ENCODE data around the gene FOSL2.

The FOSL2 gene

DNA sequence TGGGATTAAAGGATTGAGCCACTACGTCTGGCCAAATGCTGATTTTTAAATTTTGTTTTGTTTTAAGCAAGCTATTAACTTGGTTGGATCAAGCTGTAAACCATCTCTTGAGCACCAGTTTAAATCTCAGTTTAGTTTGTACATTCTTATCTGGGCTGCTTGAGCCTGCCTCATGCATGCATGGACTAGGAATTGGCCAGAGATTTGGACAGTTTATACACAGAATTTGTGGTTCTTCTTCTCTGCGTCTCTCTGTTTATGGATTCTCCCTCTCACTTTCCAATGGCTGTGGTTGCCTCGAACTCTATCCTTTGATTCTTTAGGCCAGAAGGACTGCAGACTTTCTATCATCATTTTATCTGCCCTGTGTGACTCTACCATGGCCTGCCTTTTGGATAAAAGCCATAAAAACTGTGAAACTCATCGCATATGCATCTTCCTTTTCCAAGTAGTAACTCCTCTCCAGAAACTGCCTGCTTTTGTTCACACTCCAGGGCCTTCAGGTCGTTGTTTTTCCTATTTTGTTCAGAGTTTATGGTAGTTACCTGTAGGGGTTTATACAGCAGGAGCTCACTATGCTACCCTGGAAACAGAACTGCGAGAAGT lies 70.7 kb downstream of the FOSL2 start:
- TF ChIP-seq, protein P1, sequence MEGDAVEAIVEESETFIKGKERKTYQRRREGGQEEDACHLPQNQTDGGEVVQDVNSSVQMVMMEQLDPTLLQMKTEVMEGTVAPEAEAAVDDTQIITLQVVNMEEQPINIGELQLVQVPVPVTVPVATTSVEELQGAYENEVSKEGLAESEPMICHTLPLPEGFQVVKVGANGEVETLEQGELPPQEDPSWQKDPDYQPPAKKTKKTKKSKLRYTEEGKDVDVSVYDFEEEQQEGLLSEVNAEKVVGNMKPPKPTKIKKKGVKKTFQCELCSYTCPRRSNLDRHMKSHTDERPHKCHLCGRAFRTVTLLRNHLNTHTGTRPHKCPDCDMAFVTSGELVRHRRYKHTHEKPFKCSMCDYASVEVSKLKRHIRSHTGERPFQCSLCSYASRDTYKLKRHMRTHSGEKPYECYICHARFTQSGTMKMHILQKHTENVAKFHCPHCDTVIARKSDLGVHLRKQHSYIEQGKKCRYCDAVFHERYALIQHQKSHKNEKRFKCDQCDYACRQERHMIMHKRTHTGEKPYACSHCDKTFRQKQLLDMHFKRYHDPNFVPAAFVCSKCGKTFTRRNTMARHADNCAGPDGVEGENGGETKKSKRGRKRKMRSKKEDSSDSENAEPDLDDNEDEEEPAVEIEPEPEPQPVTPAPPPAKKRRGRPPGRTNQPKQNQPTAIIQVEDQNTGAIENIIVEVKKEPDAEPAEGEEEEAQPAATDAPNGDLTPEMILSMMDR (IDR thresholded peaks at IDR 0.05; ENCODE audit: insufficient read depth, low read depth, low read length, missing control alignments): no peak
- no peak for DNase-seq (ENCODE audit: low read depth)
- H3K4me3 ChIP-seq (ENCODE audit: low read length): no peak overlapping the region

DNA sequence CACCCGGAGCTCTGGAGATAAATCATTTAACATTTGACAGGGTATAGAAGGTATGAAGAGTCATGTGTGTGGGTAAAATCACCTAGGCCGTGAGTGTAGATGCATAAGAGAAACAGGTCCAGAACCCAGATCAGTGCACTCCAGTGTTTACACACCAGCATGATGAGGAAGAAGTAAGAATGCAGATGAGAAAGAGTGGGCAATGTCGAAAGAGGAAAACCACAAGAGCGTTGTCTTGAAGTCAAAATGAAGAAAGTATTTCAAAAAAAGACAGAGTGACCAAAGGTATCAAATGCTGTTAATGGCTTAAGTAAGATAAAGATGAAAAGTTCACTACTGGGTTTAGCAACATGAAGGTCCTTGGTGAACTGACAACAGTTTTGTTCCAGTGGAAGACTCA lies 71.2 kb downstream of the FOSL2 start:
- DNase-seq (ENCODE audit: low read depth): no peak
- H3K4me3 ChIP-seq (ENCODE audit: low read length): no peak overlapping the region
- TF ChIP-seq, protein P1 (IDR thresholded peaks at IDR 0.05; ENCODE audit: insufficient read depth, low read depth, low read length, missing control alignments): no peak

DNA sequence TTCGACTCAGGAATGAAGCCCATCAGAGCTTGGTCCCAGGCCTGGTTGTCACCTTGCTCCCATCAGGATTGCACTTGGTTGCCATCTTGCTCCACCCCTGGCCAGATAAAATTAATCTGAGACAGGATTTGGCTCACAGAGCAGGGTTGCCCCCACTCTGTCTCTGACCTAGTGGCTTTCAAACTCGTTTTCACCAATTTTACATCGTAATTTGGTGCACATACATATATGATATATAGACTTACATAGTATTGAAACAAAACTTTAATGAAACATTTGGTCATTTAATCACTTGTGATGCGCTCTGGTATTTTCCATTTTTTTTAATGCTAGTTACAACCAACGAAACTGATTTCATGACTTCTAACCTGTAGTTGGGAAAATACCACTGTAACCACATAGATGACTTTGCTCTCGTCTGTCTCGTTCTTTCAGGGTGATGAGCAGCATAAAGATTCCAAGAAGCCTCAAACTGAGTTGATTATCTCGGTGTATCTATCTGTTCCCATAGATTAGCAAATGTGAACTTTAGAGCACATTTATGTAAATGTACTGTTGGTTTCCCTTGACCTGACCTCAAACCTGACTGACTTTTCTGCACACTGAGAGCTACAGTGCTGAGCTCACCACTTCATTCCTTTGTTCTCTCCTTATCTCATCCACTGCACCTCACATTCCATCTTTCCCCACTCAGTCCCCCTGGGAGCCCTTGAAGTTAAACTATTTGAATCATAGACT lies 72.7 kb downstream of the FOSL2 start:
- TF ChIP-seq, protein P1 (IDR thresholded peaks at IDR 0.05; ENCODE audit: insufficient read depth, low read depth, low read length, missing control alignments): no peak
- H3K4me3 ChIP-seq (ENCODE audit: low read length): no peak overlapping the region
- no peak for DNase-seq (ENCODE audit: low read depth)
